C1 segment of cervical spinal cord (tissue), 14 donors: Measurements from ENCODE around the gene TEX13B.
"Not testable (repeated sequence)": the region's sequence is repeated elsewhere in the genome, so short reads cannot be mapped to it uniquely, and the experiment has no call there.

Experiments used
- DNase-seq, 14 donors: peaks; one replicate each; lab custom pipeline; 2025; lab: John Stamatoyannopoulos, UW

TEX13B gene

GRCh38 chrX:107982356-107982755 lies at the start of gene TEX13B:
Gene TEX13B, minus strand, starts transcription at chrX:107982370. Its CDS starts 243 bp downstream, at chrX:107982127.
- DNase-seq = no peak

GRCh38 chrX:108029928-108030711 lies 48.0 kb upstream of the TEX13B start:
- no peak for DNase-seq

- DNase-seq = no peak
Observed at GRCh38 chrX:108028854-108029253, 46.7 kb upstream of the TEX13B start.

- DNase-seq = no peak
Observed at GRCh38 chrX:108025954-108026600, 43.9 kb upstream of the TEX13B start.

- no peak for DNase-seq
Observed at GRCh38 chrX:108025376-108025775, 43.2 kb upstream of the TEX13B start.

GRCh38 chrX:108022491-108023089 lies 40.4 kb upstream of the TEX13B start:
- no peak for DNase-seq

- DNase-seq = no peak
Observed at GRCh38 chrX:108020631-108021030, 38.5 kb upstream of the TEX13B start.

- no peak for DNase-seq
Observed at GRCh38 chrX:108019382-108019875, 37.3 kb upstream of the TEX13B start.

- no peak for DNase-seq
Observed at GRCh38 chrX:108018656-108019381, 36.6 kb upstream of the TEX13B start.

- no peak for DNase-seq
Observed at GRCh38 chrX:108001218-108001814, 19.1 kb upstream of the TEX13B start.

- no peak for DNase-seq
Observed at GRCh38 chrX:108000751-108001150, 18.6 kb upstream of the TEX13B start.

- DNase-seq = no peak
Observed at GRCh38 chrX:107996124-107996523, 14.0 kb upstream of the TEX13B start.

- no peak for DNase-seq
Observed at GRCh38 chrX:107985033-107985432, 2.9 kb upstream of the TEX13B start.

GRCh38 chrX:107979534-107979933 lies 2.6 kb downstream of the TEX13B start:
- no peak for DNase-seq

- DNase-seq = no peak
Observed at GRCh38 chrX:107978707-107979307, 3.4 kb downstream of the TEX13B start.

GRCh38 chrX:107978071-107978470 lies 4.1 kb downstream of the TEX13B start:
- DNase-seq = no peak

- DNase-seq = no peak
Observed at GRCh38 chrX:107971636-107972035, 10.5 kb downstream of the TEX13B start.

- no peak for DNase-seq
Observed at GRCh38 chrX:107970073-107970472, 12.1 kb downstream of the TEX13B start.

- DNase-seq = no peak
Observed at GRCh38 chrX:107968623-107969022, 13.5 kb downstream of the TEX13B start.

GRCh38 chrX:107955337-107955736 lies 26.8 kb downstream of the TEX13B start:
- not testable (repeated sequence) for DNase-seq

GRCh38 chrX:107940095-107940494 lies 42.1 kb downstream of the TEX13B start:
- no peak for DNase-seq
